Activated CD4-positive, alpha-beta T cell treated with anti-CD3 and anti-CD28 coated beads, Interleukin-2, amount 50 U/mL, for 48 hours (primary cell): Measurements from ENCODE around the gene TASP1.
"Not testable (repeated sequence)": the region's sequence is repeated elsewhere in the genome, so short reads cannot be mapped to it uniquely, and the experiment has no call there.

ENCODE experiments used
- DNase-seq, 2 experiments: peaks; one replicate each; pipeline ENCODE4 v3.0.0-alpha.2; 2020

The TASP1 gene

DNA sequence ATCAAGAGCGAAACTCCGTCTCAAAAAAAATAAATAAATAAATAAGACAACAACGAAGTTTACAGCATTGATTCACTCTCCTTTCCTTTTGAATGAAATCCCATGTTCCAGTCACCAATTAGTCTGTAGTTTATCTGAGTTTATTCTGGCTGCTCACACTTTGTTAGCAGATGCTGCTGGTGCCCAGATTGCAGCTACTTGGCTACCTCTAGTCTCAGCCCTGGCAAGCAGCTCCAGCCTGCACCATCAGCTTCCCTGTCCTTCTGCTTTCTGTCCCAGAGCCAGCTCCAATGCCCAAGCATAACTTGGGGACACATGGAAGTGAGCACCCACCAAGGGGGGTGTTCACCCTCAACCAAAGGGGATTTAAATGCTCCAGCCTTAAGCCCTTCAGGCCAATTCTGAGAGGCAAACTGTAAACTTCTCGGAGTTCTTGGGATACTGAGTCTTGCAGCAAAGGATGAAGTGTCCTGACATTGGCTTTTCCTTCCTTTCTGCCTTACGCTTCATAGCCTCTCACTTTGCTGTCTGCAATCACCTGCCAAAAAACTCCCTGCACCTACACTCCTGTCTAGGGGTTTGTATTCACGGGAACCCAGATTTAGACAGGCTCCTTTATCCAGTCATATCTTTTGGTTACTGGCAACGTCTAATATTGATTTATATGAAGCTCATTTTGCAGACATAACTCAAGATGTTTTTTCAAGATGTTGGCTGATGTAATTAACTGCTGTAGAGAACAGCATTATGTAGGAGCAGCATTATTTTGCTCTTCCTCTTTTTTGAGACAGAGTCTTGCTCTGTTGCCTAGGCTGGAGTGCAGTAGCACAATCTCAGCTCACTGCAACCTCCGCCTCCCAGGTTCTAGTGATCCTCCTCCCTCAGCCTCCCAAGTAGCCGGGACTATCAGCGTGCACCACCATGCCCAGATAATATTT lies 9.8 kb upstream of the TASP1 start:
- DNase-seq, result no peak

DNA sequence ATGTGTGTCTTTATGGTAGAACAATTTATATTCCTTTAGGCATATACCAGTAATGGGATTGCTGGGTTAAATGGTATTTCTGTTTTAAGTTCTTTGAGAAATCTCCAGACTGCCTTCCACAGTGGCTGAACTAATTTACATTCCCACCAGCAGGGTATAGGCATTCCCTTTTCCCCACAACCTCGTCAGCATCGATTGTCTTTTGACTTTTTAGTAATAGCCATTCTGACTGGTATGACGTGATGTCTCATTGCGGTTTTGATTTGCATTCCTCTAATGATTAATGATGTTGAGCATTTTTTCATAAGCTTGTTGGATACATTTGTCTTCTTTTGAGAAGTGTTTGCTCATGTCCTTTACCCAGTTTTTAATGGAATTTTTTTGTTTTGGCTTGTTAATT lies 5.3 kb upstream of the TASP1 start:
- DNase-seq, result no peak

DNA sequence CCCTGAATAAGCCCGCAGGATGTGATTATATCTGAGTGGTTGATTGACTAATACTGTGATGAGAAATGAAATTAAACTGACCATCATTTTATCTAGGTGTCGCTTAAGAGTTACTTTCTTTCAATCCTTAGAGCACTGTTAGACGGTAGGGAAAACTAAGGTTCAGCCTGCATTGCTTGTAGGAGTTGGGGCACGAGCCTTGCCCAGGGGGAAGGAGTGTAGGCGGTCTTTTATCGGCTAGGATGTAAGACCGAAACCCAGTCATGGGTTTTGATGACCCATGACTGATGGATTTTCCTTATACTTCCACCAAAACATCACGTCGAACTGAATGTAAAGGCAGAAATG lies 392 bp upstream of the TASP1 start:
- DNase-seq, result no peak

DNA sequence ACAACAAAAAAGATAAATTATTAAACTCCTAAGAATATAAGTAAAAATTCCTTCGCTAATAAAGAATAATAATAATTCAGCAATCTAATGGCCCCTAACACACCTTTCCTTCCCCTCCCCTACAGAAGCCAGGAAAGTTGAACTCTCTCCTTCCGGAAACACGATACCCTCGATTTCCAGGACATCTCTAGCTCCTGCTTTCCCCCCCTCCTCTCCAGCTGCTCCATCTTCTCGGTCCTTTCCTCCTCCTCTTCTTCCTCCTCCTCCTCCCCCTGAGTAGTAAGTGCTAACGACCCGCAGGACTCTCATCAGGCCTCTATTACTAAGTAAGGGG lies 603 bp downstream of the TASP1 start:
- no peak for DNase-seq

DNA sequence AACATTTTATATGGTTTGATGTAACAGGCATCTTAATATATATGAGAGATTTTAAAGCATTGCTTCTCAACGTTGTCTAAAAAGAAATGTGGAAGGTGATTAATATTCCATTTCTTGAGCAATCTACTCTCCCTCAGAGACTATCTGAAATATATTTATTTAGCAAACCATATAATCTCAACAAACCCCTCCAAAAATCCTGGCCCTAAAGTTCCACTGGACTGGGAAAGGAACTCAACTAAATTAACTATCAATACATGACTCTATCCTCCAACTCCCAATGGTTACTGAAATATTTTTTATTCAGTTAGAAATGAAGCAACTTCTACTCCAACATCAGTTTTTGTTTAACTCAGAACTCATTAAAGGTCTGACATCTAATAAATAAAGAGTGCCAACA lies 6.3 kb downstream of the TASP1 start:
- no peak for DNase-seq

DNA sequence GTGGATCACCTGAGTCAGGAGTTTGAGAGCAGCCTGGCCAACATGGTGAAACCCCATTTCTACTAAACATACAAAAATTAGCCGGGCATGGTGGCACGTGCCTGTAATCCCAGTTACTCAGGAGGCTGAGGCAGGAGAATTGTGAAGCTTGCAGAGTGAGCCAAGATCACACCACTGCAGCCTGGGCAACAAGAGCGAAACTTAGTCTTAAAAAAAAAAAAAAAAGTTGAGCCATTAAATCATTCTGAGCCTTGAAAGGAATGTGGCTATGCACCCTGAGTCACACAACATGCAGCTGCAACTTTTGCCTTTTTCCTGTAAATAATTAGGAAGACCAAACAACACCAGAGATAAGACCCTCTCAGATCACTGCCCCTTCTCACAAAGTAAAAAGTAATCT lies 11.2 kb downstream of the TASP1 start:
- DNase-seq, result not testable (repeated sequence)

DNA sequence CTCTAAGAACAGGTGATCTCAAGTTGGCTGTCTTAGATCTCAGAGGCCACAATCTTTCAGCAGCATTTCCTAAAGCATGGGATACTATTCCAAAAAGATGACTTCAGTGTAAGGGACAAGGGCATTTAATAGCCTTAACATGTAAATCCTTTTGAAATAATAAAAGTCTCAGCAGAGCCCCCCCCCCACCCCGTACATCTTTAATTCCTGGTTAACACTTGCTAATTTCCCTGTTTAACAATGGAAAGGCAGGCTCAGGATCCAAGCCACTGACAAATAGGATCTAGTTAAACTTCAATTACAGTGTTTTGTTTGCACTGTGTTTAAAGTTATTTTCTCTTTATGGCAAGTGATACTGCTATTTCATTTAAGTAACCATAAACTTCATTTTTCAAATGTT lies 12.0 kb downstream of the TASP1 start:
- no peak for DNase-seq

DNA sequence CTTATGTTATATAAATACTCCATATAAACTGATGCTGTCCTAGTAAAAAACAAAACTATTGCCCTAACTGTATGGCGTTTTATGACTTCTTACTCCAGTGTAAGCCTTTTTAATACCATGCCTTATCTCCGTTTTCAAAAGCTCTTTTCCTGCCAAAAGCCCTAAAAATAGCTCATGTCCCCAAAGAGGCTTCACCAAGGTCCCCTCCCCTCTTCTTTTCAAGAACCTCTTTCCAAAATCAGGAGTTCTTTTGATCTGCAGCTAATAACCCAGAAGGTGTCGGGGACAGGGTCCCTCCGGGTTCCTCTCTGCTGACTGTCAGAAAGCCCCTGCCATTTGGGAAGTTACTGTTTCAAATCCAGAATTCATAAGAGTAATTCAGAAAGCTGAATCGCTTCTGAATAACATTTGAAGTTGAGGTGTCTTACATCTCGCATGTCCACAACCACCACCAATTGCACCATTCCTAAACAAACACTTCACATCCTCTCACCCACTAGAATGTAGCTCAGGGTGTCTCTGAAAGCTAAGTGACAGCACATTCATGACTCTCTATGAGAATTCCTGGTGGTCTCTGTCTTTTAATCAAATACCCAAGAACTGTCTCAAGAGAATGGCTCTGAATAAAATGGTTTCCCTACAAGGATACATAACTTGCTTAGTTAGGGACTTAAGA lies 13.3 kb downstream of the TASP1 start:
- no peak for DNase-seq

DNA sequence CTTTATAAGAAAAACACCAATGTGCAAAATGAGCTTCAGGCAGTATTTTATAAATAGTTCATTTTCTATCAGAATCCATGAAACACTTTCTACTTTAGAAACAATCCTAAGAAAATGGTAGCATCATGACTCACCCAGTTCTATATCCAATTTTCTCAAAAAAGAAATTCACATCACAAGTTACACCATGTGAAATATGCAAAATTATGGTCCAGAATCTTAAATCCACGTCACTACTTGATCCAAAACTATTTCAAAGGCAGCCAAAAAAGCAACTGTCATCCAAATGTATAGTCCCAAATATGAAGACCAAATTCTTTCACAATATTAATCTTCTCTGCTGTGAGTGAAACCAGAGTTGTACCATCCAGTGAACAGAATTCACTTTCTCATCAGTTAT lies 19.3 kb downstream of the TASP1 start:
- not testable (repeated sequence) for DNase-seq

DNA sequence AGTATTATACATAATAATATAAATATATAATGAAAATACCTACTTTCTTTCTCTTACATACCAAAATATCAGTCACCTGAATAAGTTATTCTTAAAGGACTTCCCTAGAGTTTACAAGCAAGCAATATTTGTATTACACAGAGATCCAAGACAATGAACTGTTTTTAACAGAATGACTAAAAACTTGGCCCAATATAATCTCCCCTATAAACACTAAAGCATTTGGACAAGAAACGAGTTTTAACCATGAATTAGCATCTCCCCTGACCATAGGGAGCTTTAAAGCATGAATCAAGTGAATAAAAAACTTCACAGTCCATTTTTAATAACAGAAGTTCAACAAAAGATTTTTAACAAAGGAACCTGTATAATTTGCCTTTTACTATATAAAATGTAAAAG lies 20.3 kb downstream of the TASP1 start:
- not testable (repeated sequence) for DNase-seq

DNA sequence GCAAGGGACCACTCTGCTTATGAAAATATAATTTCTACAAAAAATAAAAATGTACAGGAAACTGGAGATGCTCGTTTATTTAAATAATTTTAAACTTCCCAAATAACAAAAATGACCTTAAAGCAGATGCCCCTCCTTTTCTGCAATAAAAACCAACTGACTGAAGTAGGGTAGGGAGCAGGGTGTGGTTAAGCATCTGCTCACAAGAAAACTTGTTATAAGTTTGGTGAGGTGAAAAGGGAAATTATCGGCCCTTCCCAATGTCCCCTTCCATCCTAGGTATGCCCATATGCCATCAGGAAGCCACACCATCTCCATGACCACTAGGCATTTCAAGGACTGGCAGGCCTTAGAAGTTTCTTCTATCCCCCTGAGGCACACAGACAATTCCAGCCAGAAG lies 21.1 kb downstream of the TASP1 start:
- DNase-seq, result not testable (repeated sequence)

DNA sequence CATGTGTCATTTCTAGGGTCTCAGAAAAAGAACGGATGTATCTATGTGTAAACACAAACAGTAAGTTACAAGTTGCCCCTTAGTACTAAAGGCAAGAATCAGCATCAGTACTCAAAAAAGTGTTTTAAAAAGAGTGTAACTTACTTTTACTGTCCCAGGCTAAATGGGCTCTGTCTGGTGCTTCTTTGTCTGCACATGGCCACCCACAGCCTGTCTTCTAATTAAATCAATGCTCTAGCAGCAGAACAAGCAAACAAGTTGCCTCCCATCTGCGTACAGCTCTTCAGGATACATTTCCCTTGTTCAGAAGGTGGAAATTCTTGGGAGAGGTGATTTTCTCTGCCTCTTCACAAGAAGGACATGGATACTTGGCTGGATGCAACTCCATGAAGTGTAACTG lies 22.0 kb downstream of the TASP1 start:
- DNase-seq, result not testable (repeated sequence)

DNA sequence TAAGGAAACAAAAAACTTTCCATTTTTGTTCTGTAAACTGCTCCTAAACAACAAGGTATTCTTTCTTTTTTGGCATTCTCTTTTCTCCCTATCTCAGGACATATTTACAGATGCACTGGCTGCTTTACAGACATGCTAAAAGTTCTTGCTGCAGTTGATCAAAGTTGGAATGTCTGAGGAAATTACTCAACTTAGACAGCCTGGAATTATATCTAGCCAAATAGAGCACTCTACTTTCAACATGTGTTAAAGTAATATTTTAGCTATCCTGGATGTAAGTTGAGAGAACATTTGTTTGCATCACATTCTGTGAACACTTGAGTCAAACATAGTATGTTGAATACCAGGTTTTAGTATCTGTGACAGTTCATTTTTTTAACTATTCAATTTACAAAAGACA lies 24.8 kb downstream of the TASP1 start:
- DNase-seq, result no peak

DNA sequence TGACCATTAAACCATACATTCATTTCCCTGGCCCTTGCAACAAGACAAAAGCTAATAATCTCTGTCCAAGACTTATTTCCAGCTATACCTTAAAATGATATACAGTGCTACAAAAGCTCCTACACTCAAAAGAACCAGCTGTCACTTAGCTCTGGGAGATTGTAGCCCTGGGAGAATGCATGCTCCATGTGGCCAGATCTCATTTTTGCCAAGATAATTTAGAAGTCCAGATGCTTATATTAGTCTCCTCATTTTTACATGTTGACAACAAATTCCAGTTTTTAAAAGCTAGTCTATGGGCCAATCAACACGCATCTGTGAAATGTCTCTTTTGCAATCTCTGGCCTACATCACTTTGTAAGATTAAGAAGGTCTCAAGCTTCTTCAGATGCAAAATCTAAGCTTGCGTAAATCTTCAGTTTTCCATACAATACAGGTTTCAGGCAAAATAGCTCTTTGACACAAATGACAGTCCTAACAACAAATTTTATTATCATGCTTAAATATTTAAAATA lies 27.1 kb downstream of the TASP1 start:
- DNase-seq, result no peak

DNA sequence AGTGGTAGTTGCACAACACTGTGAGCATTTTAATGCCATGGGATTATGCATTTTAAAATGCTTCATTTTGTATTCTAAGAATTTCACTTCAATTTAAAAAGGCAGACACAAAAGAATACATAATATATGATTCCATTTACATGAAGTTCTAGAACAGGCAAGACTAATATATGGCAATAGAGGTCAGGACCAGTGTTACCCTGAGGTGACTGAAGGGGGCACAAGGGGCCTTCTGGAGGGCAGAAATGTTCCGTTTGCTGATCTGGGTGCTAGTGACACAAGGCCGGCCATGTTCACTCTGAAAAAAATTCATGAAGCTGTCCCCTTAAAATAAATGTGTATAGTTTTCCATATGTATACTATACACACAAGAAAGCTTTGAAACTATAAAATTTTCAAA lies 28.5 kb downstream of the TASP1 start:
- DNase-seq, result no peak

DNA sequence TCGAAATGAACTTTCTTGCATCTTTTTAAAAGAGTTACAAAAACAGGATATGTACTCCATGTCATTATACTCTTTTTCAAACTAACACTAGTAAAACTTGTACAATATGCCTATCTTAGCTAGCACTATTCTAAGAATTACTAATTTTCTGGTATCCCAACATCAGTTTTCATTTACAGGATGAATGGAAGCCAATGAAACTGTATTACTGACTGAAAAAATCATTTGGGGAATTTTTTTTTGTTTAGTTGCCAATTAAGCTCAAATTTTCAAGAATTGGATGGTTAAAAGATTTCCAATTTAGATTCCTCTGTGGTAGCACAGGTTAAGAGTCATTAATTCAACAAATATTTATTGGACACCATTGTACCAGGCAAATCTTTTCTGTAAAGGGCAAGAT lies 30.7 kb downstream of the TASP1 start:
- no peak for DNase-seq

DNA sequence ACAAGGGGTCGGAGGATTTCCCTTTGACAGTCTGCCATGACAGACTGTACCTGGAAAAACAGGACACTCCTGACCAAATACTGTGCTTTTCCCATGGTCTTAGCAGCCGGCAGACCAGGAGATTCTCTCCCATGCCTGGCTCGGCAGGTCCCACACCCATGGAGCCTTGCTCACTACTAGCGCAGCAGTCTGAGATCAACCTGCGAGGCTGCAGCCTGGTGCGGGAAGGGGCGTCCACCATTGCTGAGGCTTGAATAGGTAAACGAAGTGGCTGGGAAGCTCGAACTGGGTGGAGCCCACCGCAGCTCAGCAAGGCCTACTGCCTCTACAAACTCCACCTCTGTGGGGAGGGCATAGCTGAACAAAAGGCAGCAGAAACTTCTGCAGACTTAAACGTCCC lies 45.3 kb downstream of the TASP1 start:
- DNase-seq, result not testable (repeated sequence)

DNA sequence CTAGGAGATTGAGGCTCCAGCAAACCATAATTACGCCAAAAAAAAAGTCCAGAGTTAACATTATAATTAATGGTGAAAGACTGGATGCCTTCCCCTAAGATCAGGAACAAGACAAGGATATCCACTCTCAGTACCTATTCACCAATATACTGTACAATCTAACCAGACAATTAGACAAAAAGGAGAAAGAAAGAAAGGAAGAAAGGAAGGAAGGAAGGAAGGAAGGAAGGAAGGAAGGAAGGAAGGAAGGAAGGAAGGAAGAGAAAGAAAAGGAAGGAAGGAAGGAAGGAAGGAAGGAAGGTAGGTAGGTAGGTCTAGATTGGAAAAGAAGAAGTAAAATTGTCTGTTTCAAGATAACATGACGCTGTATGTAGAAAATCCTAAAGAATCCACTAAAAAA lies 50.7 kb downstream of the TASP1 start:
- no peak for DNase-seq

DNA sequence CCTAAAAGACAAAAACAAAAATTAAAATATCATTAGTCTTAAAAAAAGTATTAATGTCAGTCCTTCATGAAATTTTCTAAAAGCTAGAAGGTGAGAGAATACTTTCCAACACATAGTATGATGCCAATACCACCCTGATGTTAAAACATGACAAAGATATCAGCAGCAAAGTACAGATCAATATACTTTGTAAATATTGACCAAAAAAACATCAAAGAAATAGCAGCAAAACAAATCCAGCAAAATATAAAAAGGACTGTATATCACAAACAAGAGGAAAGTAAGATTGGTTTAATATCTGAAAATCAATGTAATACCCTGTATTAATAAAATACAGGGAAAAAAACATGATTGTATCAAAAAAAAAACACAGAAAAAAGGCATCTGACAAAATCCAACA lies 51.4 kb downstream of the TASP1 start:
- DNase-seq, result no peak

DNA sequence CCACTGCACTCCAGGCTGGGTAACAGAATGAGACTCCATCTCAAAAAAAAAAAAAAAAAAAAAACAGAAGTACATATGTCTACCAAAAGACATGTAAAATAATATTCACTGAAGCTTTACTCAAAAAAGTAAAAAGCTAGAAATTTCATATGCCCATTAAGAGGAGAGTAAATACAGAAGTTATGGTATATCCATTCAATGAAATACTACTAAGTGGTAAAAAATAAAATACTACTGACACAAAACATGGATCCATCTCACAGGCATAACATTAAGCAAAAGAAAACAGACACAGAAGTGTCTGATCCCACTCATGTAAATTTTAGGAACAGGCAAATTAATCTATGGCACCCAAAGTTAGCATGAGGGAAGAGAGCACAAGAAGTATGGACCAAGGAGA lies 52.6 kb downstream of the TASP1 start:
- no peak for DNase-seq

DNA sequence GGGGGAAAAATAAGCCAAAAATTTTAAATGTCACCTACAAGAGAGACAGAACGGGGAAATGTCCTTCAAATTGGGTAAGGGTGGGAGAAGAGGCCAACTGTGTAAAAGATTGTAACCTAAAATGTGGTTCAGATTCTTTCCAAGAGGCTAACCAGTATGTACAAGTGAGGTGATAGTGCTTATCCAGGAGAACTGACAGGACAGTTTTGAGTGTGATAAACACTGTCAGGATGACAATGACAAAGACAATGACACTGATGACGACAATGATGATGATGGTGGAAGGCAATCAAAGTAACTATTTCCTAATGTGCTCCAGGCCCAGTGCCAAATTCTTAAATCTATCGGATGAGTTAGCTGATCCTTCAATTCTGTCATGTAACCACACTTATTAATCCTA lies 57.3 kb downstream of the TASP1 start:
- no peak for DNase-seq

DNA sequence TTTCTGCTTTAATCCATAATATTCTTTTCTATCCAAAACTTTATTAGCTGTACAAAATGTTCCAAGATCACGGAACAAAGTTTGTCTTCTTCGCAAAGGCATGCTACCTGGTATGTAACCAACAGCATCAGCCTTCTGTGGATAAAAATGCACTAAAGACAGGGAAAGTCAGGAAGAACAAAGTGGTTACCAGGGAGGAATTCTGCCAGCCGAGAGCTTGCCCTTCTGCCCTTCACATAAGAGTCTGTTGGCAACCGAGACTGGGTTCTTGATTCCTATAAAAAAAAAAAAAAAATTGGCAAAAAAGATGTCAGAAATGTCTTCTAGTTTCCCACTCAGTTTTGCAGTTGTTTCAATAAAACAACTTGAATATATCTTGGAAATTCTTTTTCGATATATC lies 58.0 kb downstream of the TASP1 start:
- no peak for DNase-seq

DNA sequence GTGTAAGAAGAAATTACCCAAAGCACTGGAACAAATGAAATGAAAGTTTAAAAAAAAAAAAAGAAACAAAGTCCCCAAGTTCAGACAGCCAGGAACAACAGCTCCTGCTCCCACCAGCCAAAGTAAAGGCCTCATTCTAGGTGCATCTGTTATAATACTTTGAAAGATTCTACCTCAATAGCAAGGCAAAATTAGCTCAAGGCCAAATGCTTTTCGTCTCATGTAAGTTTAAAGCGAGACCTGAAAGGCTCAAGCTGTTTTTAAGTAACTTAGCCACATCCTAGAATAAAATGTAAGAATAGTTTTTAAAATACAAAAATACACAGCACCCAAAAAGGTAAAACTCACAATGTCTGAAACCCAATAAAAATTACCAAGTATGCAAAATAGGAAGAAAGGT lies 64.7 kb downstream of the TASP1 start:
- no peak for DNase-seq

DNA sequence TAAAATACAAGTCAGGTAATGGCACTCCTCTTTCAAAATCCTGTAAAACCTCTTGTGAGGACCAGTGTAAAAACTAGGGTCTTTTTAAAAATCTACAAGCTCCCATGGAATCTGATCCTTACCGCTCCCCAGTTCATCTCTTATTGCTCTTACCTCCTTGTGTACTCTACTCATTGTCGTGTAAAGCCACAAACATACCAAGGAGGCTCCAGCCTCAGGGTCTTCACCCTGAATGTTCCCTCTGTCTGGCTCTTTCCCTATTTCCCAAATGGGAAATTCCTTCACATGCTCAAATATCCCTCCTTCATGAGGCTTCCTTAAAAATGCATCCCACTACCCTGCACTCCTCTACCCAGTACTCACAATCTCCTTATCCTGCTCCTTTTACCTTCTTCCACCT lies 67.1 kb downstream of the TASP1 start:
- no peak for DNase-seq

DNA sequence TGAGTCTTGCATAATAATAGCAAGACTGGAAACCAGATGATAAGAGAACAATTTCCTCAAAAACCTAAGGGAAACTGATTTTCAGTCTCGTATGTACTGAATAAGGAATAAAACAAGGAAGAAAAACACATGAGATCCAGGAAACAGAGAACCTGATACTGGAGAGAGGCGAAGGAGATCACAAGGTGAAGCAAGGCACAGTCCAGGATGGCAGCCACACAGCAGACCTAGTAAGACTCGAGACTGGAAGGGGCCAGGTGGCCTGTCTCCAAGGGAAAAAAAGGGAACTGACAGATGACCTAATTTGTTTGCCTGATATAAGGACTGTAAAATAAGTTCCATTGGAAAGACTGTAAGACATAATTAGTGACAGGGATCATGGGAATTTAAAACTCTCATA lies 71.1 kb downstream of the TASP1 start:
- no peak for DNase-seq
